ENCODE data around the gene SDR42E2.
"Not testable (repeated sequence)": the region's sequence is repeated elsewhere in the genome, so short reads cannot be mapped to it uniquely, and the experiment has no call there.

Gene SDR42E2

GRCh38 chr16:22139732-22140131 lies 22.6 kb upstream of the SDR42E2 start:
- Mint-ChIP-seq H3K36me3 (no peaks in the 10 kb centered on the region), H3K27ac (no peak overlapping the region), H3K27me3 (peaks cover 14% of the 10 kb centered on the region), H3K4me1 (no peaks in the 10 kb centered on the region), H3K4me3 (no peak overlapping the region), H3K9me3 (no peaks in the 10 kb centered on the region)
- CTCF ChIA-PET = no interaction called here
- DNase-seq = no peak

DNA sequence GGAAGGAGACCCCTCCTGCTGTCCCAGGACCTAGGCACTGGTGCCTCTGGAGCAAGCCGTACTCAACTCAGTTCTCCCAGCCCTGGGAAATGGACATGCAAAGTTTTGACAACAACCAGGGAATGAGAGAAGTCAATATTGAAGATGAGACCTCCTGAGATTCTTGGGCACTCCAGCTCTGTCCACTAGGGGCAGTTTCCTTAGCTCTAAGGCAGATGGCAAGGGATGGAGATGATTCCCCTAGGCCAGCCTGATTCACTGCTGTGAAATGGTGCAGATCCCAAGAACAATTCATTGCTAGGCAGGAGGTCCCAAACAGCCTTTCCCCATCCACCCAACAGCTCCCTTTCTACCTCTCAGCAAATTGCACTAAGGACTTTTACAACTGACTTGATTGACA lies 20.5 kb upstream of the SDR42E2 start:
- CTCF ChIA-PET = interaction anchor here (0.7 to 1.8 kb wide), 5 partner anchors 10 to 460 kb away, joined by 3 to 9 read pairs (median 3); no protein-coding TSS in a partner anchor
- no peak overlapping the region for H3K27ac Mint-ChIP-seq
- H3K27me3 Mint-ChIP-seq = peaks cover 13% of the 10 kb centered on the region
- no peak overlapping the region for H3K4me3 Mint-ChIP-seq
- no peaks in the 10 kb centered on the region for H3K9me3 Mint-ChIP-seq
- DNase-seq = no peak
- H3K36me3 Mint-ChIP-seq = no peaks in the 10 kb centered on the region
- H3K4me1 Mint-ChIP-seq = no peaks in the 10 kb centered on the region

GRCh38 chr16:22144520-22144919 lies 17.8 kb upstream of the SDR42E2 start:
- Mint-ChIP-seq H3K27me3 (peaks cover 13% of the 10 kb centered on the region), H3K4me1 (no peaks in the 10 kb centered on the region), H3K27ac (no peak overlapping the region), H3K36me3 (no peaks in the 10 kb centered on the region), H3K4me3 (no peak overlapping the region), H3K9me3 (no peaks in the 10 kb centered on the region)
- CTCF ChIA-PET = no interaction called here
- no peak for DNase-seq

GRCh38 chr16:22147853-22148252 lies 14.5 kb upstream of the SDR42E2 start:
- CTCF ChIA-PET = no interaction called here
- Mint-ChIP-seq H3K36me3 (no peaks in the 10 kb centered on the region), H3K27ac (no peak overlapping the region), H3K27me3 (peaks cover 11% of the 10 kb centered on the region), H3K4me3 (no peak overlapping the region), H3K4me1 (no peaks in the 10 kb centered on the region), H3K9me3 (no peaks in the 10 kb centered on the region)
- DNase-seq = no peak

GRCh38 chr16:22151246-22151998 lies 10.9 kb upstream of the SDR42E2 start:
- Mint-ChIP-seq H3K27me3 (peaks cover 15% of the 10 kb centered on the region), H3K9me3 (no peaks in the 10 kb centered on the region), H3K36me3 (no peaks in the 10 kb centered on the region), H3K4me1 (no peaks in the 10 kb centered on the region), H3K27ac (no peak overlapping the region), H3K4me3 (no peak overlapping the region)
- no peak for DNase-seq
- CTCF ChIA-PET = no interaction called here

- no peaks in the 10 kb centered on the region for H3K36me3 Mint-ChIP-seq
- H3K4me1 Mint-ChIP-seq = no peaks in the 10 kb centered on the region
- H3K9me3 Mint-ChIP-seq = no peaks in the 10 kb centered on the region
- no peak for DNase-seq
- H3K27ac Mint-ChIP-seq = no peak overlapping the region
- peaks cover 16% of the 10 kb centered on the region for H3K27me3 Mint-ChIP-seq
- CTCF ChIA-PET = no interaction called here
- no peak overlapping the region for H3K4me3 Mint-ChIP-seq
These were observed 10.0 kb upstream of the SDR42E2 start for GRCh38 chr16:22152316-22152715.

GRCh38 chr16:22153078-22153477 lies 9.2 kb upstream of the SDR42E2 start:
- H3K27me3 Mint-ChIP-seq = peaks cover 20% of the 10 kb centered on the region
- H3K4me3 Mint-ChIP-seq, CTCF ChIA-PET, H3K4me1 Mint-ChIP-seq, H3K36me3 Mint-ChIP-seq, DNase-seq, H3K27ac Mint-ChIP-seq, H3K9me3 Mint-ChIP-seq: not testable (repeated sequence)

- peaks cover 58% of the 10 kb centered on the region for H3K27me3 Mint-ChIP-seq
- CTCF ChIA-PET = no interaction called here
- H3K36me3 Mint-ChIP-seq = no peaks in the 10 kb centered on the region
- no peak overlapping the region for H3K27ac Mint-ChIP-seq
- H3K4me3 Mint-ChIP-seq = peak overlapping the region; percentile 6
- no peak for DNase-seq
- H3K9me3 Mint-ChIP-seq = no peaks in the 10 kb centered on the region
- peaks cover 4% of the 10 kb centered on the region for H3K4me1 Mint-ChIP-seq
These were observed 905 bp upstream of the SDR42E2 start for GRCh38 chr16:22161401-22161800.

- Mint-ChIP-seq H3K4me1 (peaks cover 4% of the 10 kb centered on the region), H3K9me3 (peaks cover 1% of the 10 kb centered on the region), H3K36me3 (no peaks in the 10 kb centered on the region), H3K27ac (no peak overlapping the region), H3K4me3 (no peak overlapping the region), H3K27me3 (peaks cover 56% of the 10 kb centered on the region)
- DNase-seq = no peak
- CTCF ChIA-PET = no interaction called here
These were observed 327 bp downstream of the SDR42E2 start for GRCh38 chr16:22162656-22163009.

GRCh38 chr16:22163806-22164205 lies 1.5 kb downstream of the SDR42E2 start:
- Mint-ChIP-seq H3K9me3 (peaks cover 1% of the 10 kb centered on the region), H3K4me3 (no peak overlapping the region), H3K27ac (no peak overlapping the region), H3K36me3 (no peaks in the 10 kb centered on the region), H3K27me3 (peaks cover 51% of the 10 kb centered on the region), H3K4me1 (peaks cover 4% of the 10 kb centered on the region)
- CTCF ChIA-PET = no interaction called here
- DNase-seq = no peak

DNA sequence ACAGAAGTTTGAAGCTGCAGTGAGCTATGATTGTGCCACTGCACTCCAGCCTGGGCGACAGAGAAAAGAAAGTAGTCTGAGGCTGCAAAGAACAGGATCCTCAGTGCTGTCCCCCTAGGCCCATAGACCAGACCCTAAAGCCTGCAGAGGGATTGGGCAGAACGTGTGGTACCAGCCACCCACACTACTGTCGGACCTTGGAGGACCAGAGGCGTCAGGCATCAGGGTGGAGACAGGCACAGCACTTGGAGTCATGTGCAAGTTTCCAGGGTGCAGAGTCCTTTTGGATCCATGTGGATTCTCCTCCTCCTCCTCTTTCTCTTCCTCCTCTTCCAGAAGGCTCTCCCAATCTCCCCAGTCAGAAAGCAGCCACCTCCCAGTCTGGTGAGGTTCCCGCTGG lies 2.2 kb downstream of the SDR42E2 start:
- Mint-ChIP-seq H3K4me3 (no peak overlapping the region), H3K27me3 (peaks cover 46% of the 10 kb centered on the region), H3K9me3 (peaks cover 1% of the 10 kb centered on the region), H3K36me3 (no peaks in the 10 kb centered on the region), H3K4me1 (peaks cover 4% of the 10 kb centered on the region), H3K27ac (no peak overlapping the region)
- CTCF ChIA-PET = no interaction called here
- no peak for DNase-seq

DNA sequence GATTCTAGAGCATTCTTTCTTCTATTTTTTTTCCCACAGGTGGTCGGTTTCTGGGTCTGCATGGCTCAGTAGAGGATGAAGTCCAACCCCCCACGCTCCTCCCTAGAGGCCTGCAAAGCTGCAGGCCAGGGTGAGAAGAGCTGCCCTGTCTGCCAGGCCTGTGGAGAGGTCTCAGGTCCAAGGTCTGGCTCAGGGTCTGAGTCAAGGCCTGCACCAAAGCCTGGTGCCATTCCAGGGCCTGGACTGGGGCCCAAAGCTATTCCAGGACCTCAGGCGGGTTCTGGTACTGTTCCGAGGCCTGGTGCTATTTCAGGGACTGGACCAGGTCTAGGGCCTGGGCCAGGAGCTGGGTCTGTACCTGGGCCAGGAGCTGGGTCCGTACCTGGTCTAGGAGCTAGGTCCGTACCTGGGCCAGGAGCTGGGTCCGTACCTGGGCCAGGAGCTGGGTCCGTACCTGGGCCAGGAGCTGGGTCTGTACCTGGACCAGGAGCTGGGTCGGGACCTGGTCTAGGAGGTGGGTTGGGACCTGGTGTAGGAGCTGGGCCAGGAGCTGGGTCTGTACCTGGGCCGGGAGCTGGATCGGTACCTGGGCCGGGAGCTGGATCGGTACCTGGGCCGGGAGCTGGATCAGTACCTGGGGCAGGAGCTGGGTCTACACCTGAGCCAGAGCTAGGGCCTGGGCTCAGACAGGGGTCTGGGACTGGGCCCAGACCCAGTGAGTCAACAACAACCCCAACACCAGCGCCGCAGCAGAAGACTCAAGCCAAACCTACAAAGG lies 3.4 kb downstream of the SDR42E2 start:
- Mint-ChIP-seq H3K27me3 (peaks cover 34% of the 10 kb centered on the region), H3K4me1 (peaks cover 4% of the 10 kb centered on the region), H3K36me3 (no peaks in the 10 kb centered on the region), H3K27ac (no peak overlapping the region), H3K9me3 (peaks cover 1% of the 10 kb centered on the region), H3K4me3 (no peak overlapping the region)
- CTCF ChIA-PET = no interaction called here
- DNase-seq = no peak

DNA sequence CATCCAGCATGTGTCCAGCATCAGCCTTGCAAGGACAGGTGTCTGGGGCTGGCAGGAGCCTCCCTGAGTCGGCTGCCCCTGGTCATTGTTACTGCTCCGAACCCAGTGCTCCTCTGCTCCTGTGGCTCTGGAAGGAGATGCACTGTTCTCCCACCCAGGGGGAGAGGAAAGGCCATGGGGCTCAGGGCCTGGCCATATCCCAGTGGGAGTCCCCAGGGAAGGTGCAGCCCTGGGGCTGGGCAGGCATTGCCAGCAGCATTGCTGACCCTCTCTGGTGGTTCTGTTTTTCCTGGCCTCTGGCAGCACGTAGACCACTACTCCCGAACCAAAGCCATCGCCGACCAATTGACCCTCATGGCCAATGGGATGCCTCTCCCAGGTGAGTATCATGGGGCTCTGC lies 9.6 kb downstream of the SDR42E2 start:
- Mint-ChIP-seq H3K4me1 (no peaks in the 10 kb centered on the region), H3K4me3 (no peak overlapping the region), H3K36me3 (no peaks in the 10 kb centered on the region), H3K9me3 (peaks cover 1% of the 10 kb centered on the region), H3K27ac (no peak overlapping the region), H3K27me3 (peaks cover 5% of the 10 kb centered on the region)
- CTCF ChIA-PET = no interaction called here
- no peak for DNase-seq

GRCh38 chr16:22172642-22173041 lies 10.3 kb downstream of the SDR42E2 start:
- H3K36me3 Mint-ChIP-seq, H3K27me3 Mint-ChIP-seq, H3K27ac Mint-ChIP-seq, DNase-seq, H3K9me3 Mint-ChIP-seq, H3K4me3 Mint-ChIP-seq, H3K4me1 Mint-ChIP-seq, CTCF ChIA-PET: not testable (repeated sequence)

- Mint-ChIP-seq H3K27ac (no peak overlapping the region), H3K4me1 (no peaks in the 10 kb centered on the region), H3K27me3 (peaks cover 15% of the 10 kb centered on the region), H3K9me3 (no peaks in the 10 kb centered on the region), H3K36me3 (no peaks in the 10 kb centered on the region), H3K4me3 (no peak overlapping the region)
- no peak for DNase-seq
- CTCF ChIA-PET = interaction anchor here (1.5 to 2.1 kb wide), 2 partner anchors 13 to 14 kb away, joined by 3 to 8 read pairs; no protein-coding TSS in a partner anchor
These were observed 12.3 kb downstream of the SDR42E2 start for GRCh38 chr16:22174642-22175041.

Data from activated naive CD4-positive, alpha-beta T cell treated with anti-CD3 and anti-CD28 coated beads, Interleukin-2, amount 10 ng/mL, durations not matched to agents 7 days and 5 days (primary cell).